OCI-LY7 (cell line): ENCODE data around the gene PCNT.

Source experiments
- CTCF ChIP-seq: fragments of 200-600 bp; sonication (generic); conservative IDR thresholded peaks from 2 replicates; pipeline ENCODE4 v1.5.1; 2014; ENCODE audit warnings: mild to moderate bottlenecking, antibody characterized with exemption, low read length, moderate library complexity, mixed read lengths
- EZH2phosphoT487 ChIP-seq: fragments of 200-600 bp; sonication (generic); IDR thresholded peaks from 2 replicates; pipeline ENCODE4 v1.6.1; 2018; ENCODE audit warnings: low read depth, borderline replicate concordance, mild to moderate bottlenecking, mixed run types, antibody characterized with exemption, low read length, moderate library complexity, mixed read lengths

- TF ChIP-seq CTCF (no peak), EZH2phosphoT487 (no peak)
Observed at GRCh38 chr21:46438241-46438640, 114.3 kb downstream of the PCNT start.
